ENCODE measurements around the gene KRT1.

- TF ChIP-seq CTCF (IDR thresholded peaks at IDR 0.05; ENCODE audit: insufficient read depth, low read depth, low read length) (no peak), EZH2 (IDR thresholded peaks at IDR 0.05; ENCODE audit: insufficient read depth, low read length) (no peak)
Measured at GRCh38 chr12:52649066-52649465, 31.1 kb downstream of the KRT1 start.

Data from astrocyte (in vitro differentiated cells and primary cell).